Right ventricle myocardium superior (tissue), 1 donor: ENCODE data around the gene CNTROB. TPM values are rescaled to one million over a fixed set of nuclear protein-coding genes. Genes with fewer than 3 reads are reported as not detected.
A peak's percentile ranks its signal among the peaks of the same experiment; 100 is the strongest.
"Not testable (repeated sequence)": the region's sequence is repeated elsewhere in the genome, so short reads cannot be mapped to it uniquely, and the experiment has no call there.

ENCODE experiments used
- ATAC-seq: fragments of 200-7000 bp; cut with Tn5 transposase; one replicate; pipeline ENCODE4 v1.9.1; 2020; ENCODE audit warnings: mild to moderate bottlenecking; ENCODE audit not compliant: poor library complexity
- DNase-seq: peaks from one replicate; pipeline ENCODE4 v3.0.0-alpha.2; 2020
- intact Hi-C: fragments of 100-400 bp; cut with DNase I; formaldehyde crosslinking; loops from one replicate; pipeline ENCODE4 v1.11.2; 2022
- total RNA-seq: library from RNA; stranded (reverse); fragmentation: NEBNext Ultra II Directional; extraction: Animal tissue kit (Norgen Biotek cat#: 25700); gene quantifications from one replicate; pipeline ENCODE4 v1.2.1, GENCODE V29; 2021
- donor health status: DM: no; HTN: yes; CAD: no; lungs with severe emphysema.

Gene CNTROB
- total RNA-seq, 1 donor from 2014 or later = 8.8 TPM

GRCh38 chr17:7932483-7932891, 481 bp downstream of the CNTROB start:
- ATAC-seq (peak; percentile 38), DNase-seq (no peak)
- intact Hi-C loops = no loop called here

GRCh38 chr17:7932949-7933348, 943 bp downstream of the CNTROB start:
- intact Hi-C loops = no loop called here
- no peak for DNase-seq
- no peak for ATAC-seq

- DNase-seq (no peak), ATAC-seq (no peak)
- intact Hi-C loops = no loop called here
Observed at GRCh38 chr17:7935859-7936258, 3.9 kb downstream of the CNTROB start.

GRCh38 chr17:7940034-7940433, 8.0 kb downstream of the CNTROB start:
- intact Hi-C loops = no loop called here
- DNase-seq (no peak), ATAC-seq (no peak)

GRCh38 chr17:7940743-7941142, 8.7 kb downstream of the CNTROB start:
- intact Hi-C loops = no loop called here
- no peak for ATAC-seq
- no peak for DNase-seq

- ATAC-seq = no peak
- intact Hi-C loops = no loop called here
- no peak for DNase-seq
Observed at GRCh38 chr17:7943291-7943690, 11.3 kb downstream of the CNTROB start.

- DNase-seq (no peak), ATAC-seq (no peak)
- intact Hi-C loops = no loop called here
Observed at GRCh38 chr17:7944326-7944725, 12.3 kb downstream of the CNTROB start.

- DNase-seq = no peak
- no peak for ATAC-seq
- intact Hi-C loops = no loop called here
Observed at GRCh38 chr17:7945651-7946050, 13.6 kb downstream of the CNTROB start.

GRCh38 chr17:7946441-7946840, 14.4 kb downstream of the CNTROB start:
- no peak for DNase-seq
- ATAC-seq = no peak
- intact Hi-C loops = no loop called here

- DNase-seq (no peak), ATAC-seq (no peak)
- intact Hi-C loops = no loop called here
Observed at GRCh38 chr17:7947651-7948050, 15.6 kb downstream of the CNTROB start.

GRCh38 chr17:7950578-7950977, 18.6 kb downstream of the CNTROB start:
- DNase-seq (no peak), ATAC-seq (no peak)
- intact Hi-C loops = no loop called here

GRCh38 chr17:7951143-7951792, 19.3 kb downstream of the CNTROB start:
- intact Hi-C loops = no loop called here

GRCh38 chr17:7953266-7953665, 21.3 kb downstream of the CNTROB start:
- DNase-seq, ATAC-seq, intact Hi-C loops: not testable (repeated sequence)

More at GRCh38 chr17:7951143-7951792, 19.3 kb downstream of the CNTROB start:
- DNase-seq = no peak
- ATAC-seq = no peak

- ATAC-seq (peak; percentile 79), DNase-seq (no peak)
- intact Hi-C loops = no loop called here
Observed at GRCh38 chr17:7955414-7956227, 23.6 kb downstream of the CNTROB start.

- DNase-seq (peak; percentile 84), ATAC-seq (peak; percentile 95)
- intact Hi-C loops = no loop called here
Observed at GRCh38 chr17:7956228-7956965, 24.4 kb downstream of the CNTROB start.

GRCh38 chr17:7959503-7960253, 27.7 kb downstream of the CNTROB start:
- intact Hi-C loops = no loop called here
- DNase-seq (no peak), ATAC-seq (no peak)

GRCh38 chr17:7961421-7961820, 29.4 kb downstream of the CNTROB start:
- no peak for ATAC-seq
- DNase-seq = no peak
- intact Hi-C loops = no loop called here

GRCh38 chr17:7967751-7968150, 35.7 kb downstream of the CNTROB start:
- intact Hi-C loops = no loop called here
- no peak for DNase-seq
- no peak for ATAC-seq

- intact Hi-C loops = no loop called here
Observed at GRCh38 chr17:7969433-7969832, 37.4 kb downstream of the CNTROB start.

More at GRCh38 chr17:7969433-7969832, 37.4 kb downstream of the CNTROB start:
- DNase-seq (no peak), ATAC-seq (no peak)
